Activated naive CD8-positive, alpha-beta T cell (primary cell): ENCODE results near the gene GPN2.
"Not testable (repeated sequence)": the region's sequence is repeated elsewhere in the genome, so short reads cannot be mapped to it uniquely, and the experiment has no call there.

Experiments
- H3K27ac Mint-ChIP-seq: one replicate; pipeline ENCODE4 v1.8.0; 2021; ENCODE audit warnings: mixed read lengths
- H3K27me3 Mint-ChIP-seq: one replicate; pipeline ENCODE4 v1.8.0; 2021; ENCODE audit warnings: mixed read lengths
- H3K36me3 Mint-ChIP-seq: one replicate; pipeline ENCODE4 v1.8.0; 2021; ENCODE audit warnings: mixed read lengths
- H3K4me1 Mint-ChIP-seq: one replicate; pipeline ENCODE4 v1.8.0; 2021; ENCODE audit warnings: low read depth, mixed read lengths
- H3K4me3 Mint-ChIP-seq: one replicate; pipeline ENCODE4 v1.8.0; 2021; ENCODE audit warnings: mild to moderate bottlenecking, mixed read lengths
- H3K9me3 Mint-ChIP-seq: one replicate; pipeline ENCODE4 v1.8.0; 2021; ENCODE audit warnings: low read depth, mixed read lengths

Gene GPN2

GRCh38 chr1:26911399-26912146 lies 21.5 kb upstream of the GPN2 start:
- no peaks in the 10 kb centered on the region for H3K4me1 Mint-ChIP-seq
- no peak overlapping the region for H3K27ac Mint-ChIP-seq
- H3K27me3 Mint-ChIP-seq, result peaks cover 4% of the 10 kb centered on the region
- no peaks in the 10 kb centered on the region for H3K36me3 Mint-ChIP-seq
- H3K9me3 Mint-ChIP-seq, result no peaks in the 10 kb centered on the region
- no peak overlapping the region for H3K4me3 Mint-ChIP-seq

- no peak overlapping the region for H3K4me3 Mint-ChIP-seq
- no peak overlapping the region for H3K27ac Mint-ChIP-seq
- no peaks in the 10 kb centered on the region for H3K4me1 Mint-ChIP-seq
- H3K9me3 Mint-ChIP-seq, result no peaks in the 10 kb centered on the region
- H3K27me3 Mint-ChIP-seq, result peaks cover 4% of the 10 kb centered on the region
- no peaks in the 10 kb centered on the region for H3K36me3 Mint-ChIP-seq
Observed at GRCh38 chr1:26910343-26911160, 20.5 kb upstream of the GPN2 start.

DNA sequence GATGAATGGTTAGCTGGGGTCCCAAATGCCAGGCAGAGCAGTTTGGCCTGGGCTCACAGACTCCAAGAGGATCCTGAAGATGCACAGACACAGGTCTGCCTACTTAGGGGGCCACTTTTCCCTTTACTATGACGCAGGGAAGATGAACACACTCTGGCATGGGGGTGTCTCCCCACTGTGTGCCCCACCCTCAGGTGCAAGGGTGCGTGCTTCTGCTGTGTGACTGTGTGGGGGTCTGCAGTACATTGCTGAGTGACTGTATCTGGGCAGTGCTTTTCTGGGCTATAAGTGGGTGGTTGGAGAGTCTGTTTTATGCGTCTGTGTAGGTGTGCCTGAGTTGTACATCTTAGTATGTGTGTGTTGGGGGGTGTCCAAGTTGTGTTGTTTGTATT lies 19.9 kb upstream of the GPN2 start:
- Mint-ChIP-seq H3K9me3 (no peaks in the 10 kb centered on the region), H3K27ac (no peak overlapping the region), H3K27me3 (peaks cover 4% of the 10 kb centered on the region), H3K4me3 (no peak overlapping the region), H3K4me1 (no peaks in the 10 kb centered on the region), H3K36me3 (no peaks in the 10 kb centered on the region)

DNA sequence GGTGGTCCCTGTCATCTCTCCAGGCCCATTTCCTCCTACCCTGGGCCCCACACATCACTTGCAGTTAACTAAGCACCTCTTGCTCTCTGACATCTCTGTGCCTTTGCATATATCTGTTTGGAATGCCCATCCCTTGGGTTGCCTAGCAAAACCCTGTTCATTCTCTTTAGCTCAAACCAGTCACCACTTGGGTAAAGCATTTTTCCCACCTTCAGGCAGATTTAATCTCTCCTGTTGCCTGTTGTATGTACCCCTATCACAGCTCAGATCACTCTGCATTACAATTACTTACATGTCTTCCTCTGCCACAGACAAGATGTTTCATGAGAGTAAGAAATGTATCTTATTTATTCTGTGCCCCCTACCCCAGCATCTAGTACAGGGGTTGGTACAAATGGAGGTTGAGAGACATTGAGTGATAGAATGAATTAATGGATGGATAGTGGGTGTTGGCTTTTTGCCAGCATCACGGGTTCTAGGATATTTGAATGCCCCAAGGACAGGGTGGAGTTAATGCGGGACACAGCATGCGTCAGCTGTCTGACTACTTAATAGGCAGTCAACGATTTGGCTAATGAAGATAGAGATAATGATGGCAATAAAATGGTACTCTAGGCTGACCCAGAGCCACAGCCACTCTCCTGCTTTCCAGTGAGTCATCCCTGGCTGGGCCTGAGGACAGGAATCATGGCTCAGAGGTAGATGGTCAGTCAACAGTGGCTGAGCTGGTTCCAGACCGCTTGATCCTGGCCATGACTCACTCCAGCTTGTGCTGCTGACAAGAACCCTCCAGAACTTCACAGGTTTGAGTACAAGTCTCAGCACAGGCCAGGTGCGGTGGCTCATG lies 17.2 kb upstream of the GPN2 start:
- Mint-ChIP-seq H3K4me1 (no peaks in the 10 kb centered on the region), H3K4me3 (no peak overlapping the region), H3K27me3 (peaks cover 4% of the 10 kb centered on the region)

GRCh38 chr1:26900815-26901511 lies 10.9 kb upstream of the GPN2 start:
- Mint-ChIP-seq H3K36me3 (peaks cover 4% of the 10 kb centered on the region), H3K27ac (peak overlapping the region; percentile 99), H3K27me3 (no peaks in the 10 kb centered on the region), H3K4me3 (peak overlapping the region; percentile 91), H3K9me3 (no peaks in the 10 kb centered on the region), H3K4me1 (peaks cover 30% of the 10 kb centered on the region)

More for the DNA sequence above, 17.2 kb upstream of the GPN2 start:
- H3K9me3 Mint-ChIP-seq, result no peaks in the 10 kb centered on the region
- H3K27ac Mint-ChIP-seq, result no peak overlapping the region
- H3K36me3 Mint-ChIP-seq, result no peaks in the 10 kb centered on the region

GRCh38 chr1:26900001-26900814 lies 10.1 kb upstream of the GPN2 start, which contains the start of gene GPATCH3:
TSS of gene GPATCH3 (minus strand) at chr1:26900467. CDS start at chr1:26900442, 25 bp downstream.
- Mint-ChIP-seq H3K27me3 (no peaks in the 10 kb centered on the region), H3K4me3 (peak within 1 kb of the TSS; percentile 91), H3K36me3 (peaks cover 4% of the 10 kb centered on the region), H3K9me3 (no peaks in the 10 kb centered on the region), H3K27ac (peak within 1 kb of the TSS; percentile 99), H3K4me1 (peaks cover 31% of the 10 kb centered on the region)

- H3K27ac Mint-ChIP-seq, result no peak overlapping the region
- no peak overlapping the region for H3K4me3 Mint-ChIP-seq
- no peaks in the 10 kb centered on the region for H3K9me3 Mint-ChIP-seq
- H3K4me1 Mint-ChIP-seq, result peaks cover 31% of the 10 kb centered on the region
- no peaks in the 10 kb centered on the region for H3K27me3 Mint-ChIP-seq
- peaks cover 6% of the 10 kb centered on the region for H3K36me3 Mint-ChIP-seq
Observed at GRCh38 chr1:26897351-26897750, 7.3 kb upstream of the GPN2 start.

DNA sequence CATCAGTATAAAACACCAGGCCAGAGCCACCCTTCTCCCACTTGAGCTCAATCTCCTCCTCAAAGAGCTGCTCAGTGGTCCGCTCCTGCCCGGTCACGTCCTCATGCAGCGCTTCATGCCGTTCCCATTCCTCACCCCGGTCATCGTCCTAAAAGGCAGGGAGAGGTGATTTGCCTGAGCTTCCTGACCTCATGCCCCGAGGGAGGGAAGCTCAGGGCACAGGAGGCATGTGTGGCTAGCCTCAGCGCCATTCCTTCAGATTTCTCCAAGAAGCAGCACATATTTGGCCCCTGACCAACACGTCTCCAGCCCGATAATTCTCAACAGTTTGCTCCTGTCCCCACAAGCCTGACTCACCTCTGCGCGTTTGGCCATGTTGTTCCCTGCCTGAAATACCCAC lies 4.2 kb upstream of the GPN2 start:
- H3K9me3 Mint-ChIP-seq, result no peaks in the 10 kb centered on the region
- no peak overlapping the region for H3K4me3 Mint-ChIP-seq
- peaks cover 9% of the 10 kb centered on the region for H3K36me3 Mint-ChIP-seq
- no peak overlapping the region for H3K27ac Mint-ChIP-seq
- H3K27me3 Mint-ChIP-seq, result no peaks in the 10 kb centered on the region
- H3K4me1 Mint-ChIP-seq, result peaks cover 19% of the 10 kb centered on the region

DNA sequence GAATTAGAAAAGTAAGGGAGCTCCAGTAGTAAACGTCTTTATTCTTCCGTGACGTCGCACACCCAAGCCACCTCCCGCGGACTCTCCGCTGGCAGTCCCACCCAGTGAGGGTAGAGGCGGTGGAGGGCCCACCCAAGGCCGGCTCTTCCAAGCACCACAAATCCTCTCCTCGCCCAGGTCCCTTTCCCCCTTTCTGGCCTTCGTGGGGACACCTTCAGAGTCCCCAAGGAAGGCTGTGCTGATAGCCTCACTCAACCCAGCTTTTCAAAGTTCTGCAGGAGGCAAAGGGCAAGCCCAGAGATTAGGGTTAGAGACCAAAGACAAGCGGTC lies 349 bp upstream of the GPN2 start:
- Mint-ChIP-seq H3K27ac (peak overlapping the region; percentile 92), H3K9me3 (no peaks in the 10 kb centered on the region), H3K4me1 (peaks cover 26% of the 10 kb centered on the region), H3K36me3 (peaks cover 6% of the 10 kb centered on the region), H3K4me3 (peak overlapping the region; percentile 97), H3K27me3 (no peaks in the 10 kb centered on the region)

- H3K27me3 Mint-ChIP-seq, result no peaks in the 10 kb centered on the region
- H3K36me3 Mint-ChIP-seq, result peaks cover 4% of the 10 kb centered on the region
- no peaks in the 10 kb centered on the region for H3K9me3 Mint-ChIP-seq
Observed at GRCh38 chr1:26888231-26888630, 1.9 kb downstream of the GPN2 start.

DNA sequence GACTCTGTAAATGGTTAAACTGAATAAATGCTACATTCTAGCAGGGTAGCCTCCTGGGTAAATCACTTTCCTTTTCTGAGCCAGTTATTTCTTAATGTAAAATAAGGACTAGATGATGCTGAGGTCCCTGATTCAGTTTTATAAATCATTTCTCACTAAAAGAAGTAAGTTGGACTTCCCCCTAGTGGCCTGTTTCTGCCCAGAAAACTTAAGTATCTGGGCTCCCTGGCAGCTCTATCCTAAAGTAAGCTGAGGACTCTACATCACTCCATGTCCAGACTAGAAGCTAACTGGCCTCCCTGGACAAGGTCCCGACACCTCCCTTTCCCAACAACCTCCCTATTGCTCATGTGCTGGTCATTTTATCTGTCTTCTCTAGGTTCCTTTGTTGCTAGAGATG lies 3.0 kb downstream of the GPN2 start:
- Mint-ChIP-seq H3K4me3 (peak overlapping the region; percentile 73), H3K27me3 (no peaks in the 10 kb centered on the region), H3K4me1 (peaks cover 31% of the 10 kb centered on the region), H3K9me3 (no peaks in the 10 kb centered on the region), H3K27ac (peak overlapping the region; percentile 66), H3K36me3 (peaks cover 5% of the 10 kb centered on the region)

More at GRCh38 chr1:26888231-26888630, 1.9 kb downstream of the GPN2 start:
- Mint-ChIP-seq H3K4me1 (peaks cover 30% of the 10 kb centered on the region), H3K27ac (peak overlapping the region; percentile 92), H3K4me3 (peak overlapping the region; percentile 97)

- peaks cover 2% of the 10 kb centered on the region for H3K36me3 Mint-ChIP-seq
- no peak overlapping the region for H3K4me3 Mint-ChIP-seq
- H3K9me3 Mint-ChIP-seq, result no peaks in the 10 kb centered on the region
- peak overlapping the region; percentile 46 for H3K27ac Mint-ChIP-seq
- peaks cover 13% of the 10 kb centered on the region for H3K4me1 Mint-ChIP-seq
- H3K27me3 Mint-ChIP-seq, result no peaks in the 10 kb centered on the region
Observed at GRCh38 chr1:26882696-26883463, 7.2 kb downstream of the GPN2 start.

DNA sequence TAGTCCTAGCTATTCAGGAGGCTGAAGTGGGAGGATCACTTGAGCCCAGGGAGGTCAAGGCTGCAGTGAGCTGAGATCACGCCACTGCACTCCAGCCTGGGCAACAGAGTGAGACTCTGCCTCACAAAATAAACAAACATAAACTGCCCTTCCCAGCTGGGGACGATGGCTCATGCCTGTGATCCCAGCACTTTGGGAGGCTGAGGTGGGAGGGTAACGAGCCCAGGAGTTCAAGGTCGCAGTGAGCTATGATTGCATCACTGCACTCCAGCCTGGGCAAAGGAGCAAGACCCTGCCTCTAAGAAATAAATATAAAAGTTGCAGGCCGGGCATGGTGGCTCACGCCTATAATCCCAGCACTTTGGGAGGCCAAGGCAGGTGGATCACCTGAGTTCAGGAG lies 8.5 kb downstream of the GPN2 start:
- not testable (repeated sequence) for H3K36me3 Mint-ChIP-seq, H3K27ac Mint-ChIP-seq, H3K4me3 Mint-ChIP-seq, H3K4me1 Mint-ChIP-seq, H3K9me3 Mint-ChIP-seq, H3K27me3 Mint-ChIP-seq
